Gastrocnemius medialis (tissue), 4 donors: Measurements from ENCODE around the gene PLCH1. TPM values are rescaled to one million over a fixed set of nuclear protein-coding genes. Genes with fewer than 3 reads are reported as not detected.

Source experiments
- ATAC-seq, 2 donors: fragments of 150-250 bp; one replicate each; pipeline ENCODE4 v1.9.1; 2016
- DNase-seq, 2 donors: peaks; one replicate each; pipeline ENCODE4 v3.0.0-alpha.2; 2019
- H3K27ac ChIP-seq, 4 donors: fragments of 200-600 bp; sonication (generic); 1 replicate in 1 of 4; 2 replicates in 3 of 4; pipeline ENCODE4 v1.5.1; 2016 to 2018; ENCODE audit warnings: mild to moderate bottlenecking in 2 of 4, moderate library complexity in 1 of 4
- H3K27me3 ChIP-seq, 3 donors: fragments of 200-600 bp; sonication (generic) in 2 of 3; 1 replicate in 1 of 3; 2 replicates in 2 of 3; pipeline versions ENCODE4 v1.5.1 to v1.6.0; 2016 to 2019; ENCODE audit warnings: mild to moderate bottlenecking in 1 of 3, moderate library complexity in 1 of 3
- H3K36me3 ChIP-seq, 2 donors: fragments of 200-600 bp; sonication (generic) in 1 of 2; one replicate each; pipeline ENCODE4 v1.5.1; 2017 to 2018
- H3K4me1 ChIP-seq, 2 donors: fragments of 200-600 bp; sonication (generic) in 1 of 2; one replicate each; pipeline ENCODE4 v1.5.1; 2016 to 2017; ENCODE audit warnings: mild to moderate bottlenecking in 2 of 2
- H3K4me3 ChIP-seq, 4 donors: fragments of 200-600 bp; sonication (generic) in 3 of 4; 1 replicate in 1 of 4; 2 replicates in 3 of 4; pipeline ENCODE4 v1.5.1; 2016 to 2019; ENCODE audit warnings: mild to moderate bottlenecking in 2 of 4
- H3K9me3 ChIP-seq, 3 donors: fragments of 200-600 bp; sonication (generic) in 2 of 3; 1 replicate in 1 of 3; 2 replicates in 2 of 3; pipeline ENCODE4 v1.5.1; 2016 to 2019
- POLR2A ChIP-seq, 2 donors: fragments of 450-650 bp; IDR thresholded peaks; one replicate each; pipeline ENCODE4 v1.6.1; 2017; ENCODE audit warnings: antibody characterized with exemption in 2 of 2, mild to moderate bottlenecking in 2 of 2, moderate library complexity in 2 of 2
- in situ Hi-C, 4 donors: fragments of 200-750 bp; cut with MboI; loops; one replicate each; pipeline versions ENCODE4 v1.15.0 to v1.8.0; 2017; ENCODE audit warnings: low sequenced_read_pairs in 4 of 4
- intact Hi-C: fragments of 100-400 bp; cut with DNase I; formaldehyde crosslinking; loops from one replicate; pipeline ENCODE4 v1.15.1; 2023; ENCODE audit warnings: low total_unique reads
- total RNA-seq, 4 donors: library from RNA; depleted of rRNA; stranded (reverse); fragments of >200 nt; gene quantifications; one replicate each; pipeline versions ENCODE4 v1.1.0 to v1.2.3, GENCODE V29; 2016
- TF ChIP-seq, protein P1 (sequence below), 5 experiments: fragments of 450-650 bp in 3 of 5; fragments of 200-600 bp in 2 of 5; sonication (generic) in 2 of 5; IDR thresholded peaks in 4 of 5; conservative IDR thresholded peaks in 1 of 5; 1 replicate in 4 of 5; 2 replicates in 1 of 5; pipeline ENCODE4 v1.5.1; 2016 to 2019; ENCODE audit warnings: antibody characterized with exemption in 5 of 5, mild to moderate bottlenecking in 3 of 5, moderate library complexity in 3 of 5

The PLCH1 gene
- total RNA-seq, 4 donors from 2014 or later: 0.07 to 0.33 (median 0.10) TPM; not detected in 1

- no peak for TF ChIP-seq POLR2A (IDR thresholded peaks at IDR 0.05)
- TF ChIP-seq, protein P1, sequence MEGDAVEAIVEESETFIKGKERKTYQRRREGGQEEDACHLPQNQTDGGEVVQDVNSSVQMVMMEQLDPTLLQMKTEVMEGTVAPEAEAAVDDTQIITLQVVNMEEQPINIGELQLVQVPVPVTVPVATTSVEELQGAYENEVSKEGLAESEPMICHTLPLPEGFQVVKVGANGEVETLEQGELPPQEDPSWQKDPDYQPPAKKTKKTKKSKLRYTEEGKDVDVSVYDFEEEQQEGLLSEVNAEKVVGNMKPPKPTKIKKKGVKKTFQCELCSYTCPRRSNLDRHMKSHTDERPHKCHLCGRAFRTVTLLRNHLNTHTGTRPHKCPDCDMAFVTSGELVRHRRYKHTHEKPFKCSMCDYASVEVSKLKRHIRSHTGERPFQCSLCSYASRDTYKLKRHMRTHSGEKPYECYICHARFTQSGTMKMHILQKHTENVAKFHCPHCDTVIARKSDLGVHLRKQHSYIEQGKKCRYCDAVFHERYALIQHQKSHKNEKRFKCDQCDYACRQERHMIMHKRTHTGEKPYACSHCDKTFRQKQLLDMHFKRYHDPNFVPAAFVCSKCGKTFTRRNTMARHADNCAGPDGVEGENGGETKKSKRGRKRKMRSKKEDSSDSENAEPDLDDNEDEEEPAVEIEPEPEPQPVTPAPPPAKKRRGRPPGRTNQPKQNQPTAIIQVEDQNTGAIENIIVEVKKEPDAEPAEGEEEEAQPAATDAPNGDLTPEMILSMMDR (IDR thresholded peaks at IDR 0.05 in 4 of 5, conservative IDR thresholded peaks at IDR 0.05 in 1 of 5): no peak
- Histone ChIP-seq H3K27me3 (no peaks in the 10 kb centered on the region), H3K9me3 (no peaks in the 10 kb centered on the region), H3K4me1 (peaks cover 0 to 3% of the 10 kb centered on the region in 2 donors), H3K36me3 (no peaks in the 10 kb centered on the region), H3K27ac (no peak overlapping the region), H3K4me3 (no peak overlapping the region)
- DNase-seq (no peak), ATAC-seq (no peak)
- intact Hi-C loops: no loop called here
- in situ Hi-C loops: no loop called here
These were observed 81.2 kb downstream of the PLCH1 start for GRCh38 chr3:155663467-155664212.

DNA sequence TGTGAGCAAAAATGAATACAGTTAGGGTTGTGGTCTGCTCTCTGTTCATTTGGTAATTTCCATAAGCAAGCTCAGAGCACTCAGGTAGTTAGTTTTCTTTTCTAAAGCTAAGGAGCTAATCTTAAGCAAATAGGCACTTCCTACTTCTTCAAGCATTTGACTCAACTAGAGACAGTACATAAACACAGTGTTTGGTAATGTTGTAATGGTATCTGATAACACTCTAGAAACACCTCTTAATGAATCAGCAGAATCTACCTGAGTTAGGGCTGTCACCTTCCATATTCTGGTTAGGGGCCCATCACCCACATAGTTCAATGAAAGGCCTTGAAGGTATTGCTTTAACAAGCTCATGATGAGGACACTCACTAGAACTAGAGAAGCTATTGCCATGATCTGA is 83.1 kb downstream of the PLCH1 start:
- ATAC-seq: no peak
- Histone ChIP-seq H3K4me1 (peaks cover 0 to 3% of the 10 kb centered on the region in 2 donors), H3K4me3 (no peak overlapping the region), H3K36me3 (no peaks in the 10 kb centered on the region), H3K27ac (no peak overlapping the region), H3K27me3 (no peaks in the 10 kb centered on the region), H3K9me3 (no peaks in the 10 kb centered on the region)
- TF ChIP-seq POLR2A (IDR thresholded peaks at IDR 0.05): no peak
- TF ChIP-seq, protein P1 (IDR thresholded peaks at IDR 0.05 in 4 of 5, conservative IDR thresholded peaks at IDR 0.05 in 1 of 5): no peak
- in situ Hi-C loops: no loop called here
- intact Hi-C loops: no loop called here
- DNase-seq: no peak

- DNase-seq (no peak), ATAC-seq (no peak)
- Histone ChIP-seq H3K9me3 (no peaks in the 10 kb centered on the region), H3K4me1 (peaks cover 0 to 3% of the 10 kb centered on the region in 2 donors), H3K27ac (no peak overlapping the region), H3K4me3 (no peak overlapping the region), H3K27me3 (no peaks in the 10 kb centered on the region), H3K36me3 (no peaks in the 10 kb centered on the region)
- TF ChIP-seq POLR2A (IDR thresholded peaks at IDR 0.05): no peak
- TF ChIP-seq, protein P1 (IDR thresholded peaks at IDR 0.05 in 4 of 5, conservative IDR thresholded peaks at IDR 0.05 in 1 of 5): no peak
- in situ Hi-C loops: no loop called here
- intact Hi-C loops: no loop called here
These were observed 83.8 kb downstream of the PLCH1 start for GRCh38 chr3:155661042-155661441.

DNA sequence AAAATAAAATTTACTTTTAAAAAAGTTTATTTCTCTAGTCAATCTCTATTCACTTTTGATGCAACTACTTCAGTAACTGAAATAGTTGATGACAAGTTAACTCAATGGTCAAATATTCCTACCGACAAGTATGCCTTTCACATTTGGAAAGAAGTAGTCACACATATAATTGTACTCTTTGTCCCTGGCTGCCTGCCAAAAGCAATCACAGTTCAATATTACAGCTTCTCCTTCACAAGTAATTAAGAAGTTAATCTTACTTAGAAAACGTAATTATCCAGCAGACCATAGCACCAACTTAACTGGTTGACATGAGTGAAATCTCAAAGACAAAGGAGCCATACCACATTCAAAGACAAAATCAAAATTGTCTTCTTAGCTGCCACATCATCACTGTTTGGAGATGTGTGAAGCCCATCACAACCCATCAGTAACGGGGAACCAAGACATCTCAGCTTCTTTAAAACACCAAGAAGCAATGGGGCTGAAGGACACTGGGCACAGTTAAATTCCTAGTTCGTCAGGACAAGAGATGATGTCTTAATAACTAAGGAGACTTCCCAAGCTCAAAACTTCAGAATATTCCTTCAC is 86.1 kb downstream of the PLCH1 start:
- ATAC-seq (no peak), DNase-seq (no peak)
- H3K4me1 ChIP-seq: no peaks in the 10 kb centered on the region
- no peak for TF ChIP-seq POLR2A (IDR thresholded peaks at IDR 0.05)
- TF ChIP-seq, protein P1 (IDR thresholded peaks at IDR 0.05 in 4 of 5, conservative IDR thresholded peaks at IDR 0.05 in 1 of 5): no peak
- in situ Hi-C loops: no loop called here
- H3K36me3 ChIP-seq: no peaks in the 10 kb centered on the region
- H3K9me3 ChIP-seq: no peaks in the 10 kb centered on the region
- no peak overlapping the region for H3K27ac ChIP-seq
- H3K27me3 ChIP-seq: no peaks in the 10 kb centered on the region
- no peak overlapping the region for H3K4me3 ChIP-seq
- intact Hi-C loops: no loop called here
